Neural progenitor cell (in vitro differentiated cells): ENCODE results near the gene TERC.

Experiments used
- EZH2 ChIP-seq: fragments of 200-600 bp; sonication (generic); IDR thresholded peaks from 2 replicates; pipeline ENCODE4 v1.6.1; 2017; ENCODE audit warnings: antibody characterized with exemption, mild to moderate bottlenecking, moderate library complexity
- EZH2phosphoT487 ChIP-seq: fragments of 200-600 bp; sonication (generic); IDR thresholded peaks from 2 replicates; pipeline ENCODE4 v1.6.1; 2017; ENCODE audit warnings: antibody characterized with exemption
- TF ChIP-seq, protein P1 (sequence below): fragments of 200-600 bp; sonication (generic); IDR thresholded peaks from 2 replicates; pipeline ENCODE4 v1.5.1; 2017; ENCODE audit warnings: antibody characterized with exemption, mild to moderate bottlenecking

DNA sequence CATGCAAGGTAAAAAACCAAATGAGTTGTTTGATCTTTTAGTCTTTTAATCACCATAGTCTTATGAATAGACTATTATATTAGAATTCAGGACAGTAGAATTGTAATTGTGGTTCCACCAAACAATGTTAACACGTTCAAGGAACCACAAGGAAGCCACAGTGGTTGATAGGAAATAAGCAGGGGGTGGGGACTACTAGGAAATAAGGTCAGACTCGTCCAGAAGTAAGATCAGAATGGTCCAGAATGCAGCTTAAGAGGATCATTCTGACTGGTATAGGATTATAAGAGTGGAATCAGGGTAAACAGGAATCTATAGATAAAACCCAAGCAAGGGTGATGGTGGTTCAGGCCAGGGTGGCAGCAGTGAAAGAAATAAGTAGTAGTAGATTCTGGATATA lies 15.9 kb upstream of the TERC start:
- TF ChIP-seq, protein P1, sequence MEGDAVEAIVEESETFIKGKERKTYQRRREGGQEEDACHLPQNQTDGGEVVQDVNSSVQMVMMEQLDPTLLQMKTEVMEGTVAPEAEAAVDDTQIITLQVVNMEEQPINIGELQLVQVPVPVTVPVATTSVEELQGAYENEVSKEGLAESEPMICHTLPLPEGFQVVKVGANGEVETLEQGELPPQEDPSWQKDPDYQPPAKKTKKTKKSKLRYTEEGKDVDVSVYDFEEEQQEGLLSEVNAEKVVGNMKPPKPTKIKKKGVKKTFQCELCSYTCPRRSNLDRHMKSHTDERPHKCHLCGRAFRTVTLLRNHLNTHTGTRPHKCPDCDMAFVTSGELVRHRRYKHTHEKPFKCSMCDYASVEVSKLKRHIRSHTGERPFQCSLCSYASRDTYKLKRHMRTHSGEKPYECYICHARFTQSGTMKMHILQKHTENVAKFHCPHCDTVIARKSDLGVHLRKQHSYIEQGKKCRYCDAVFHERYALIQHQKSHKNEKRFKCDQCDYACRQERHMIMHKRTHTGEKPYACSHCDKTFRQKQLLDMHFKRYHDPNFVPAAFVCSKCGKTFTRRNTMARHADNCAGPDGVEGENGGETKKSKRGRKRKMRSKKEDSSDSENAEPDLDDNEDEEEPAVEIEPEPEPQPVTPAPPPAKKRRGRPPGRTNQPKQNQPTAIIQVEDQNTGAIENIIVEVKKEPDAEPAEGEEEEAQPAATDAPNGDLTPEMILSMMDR: no peak
- TF ChIP-seq EZH2phosphoT487 (no peak), EZH2 (no peak)
